Measurements from ENCODE around the gene SGF29.

DNA sequence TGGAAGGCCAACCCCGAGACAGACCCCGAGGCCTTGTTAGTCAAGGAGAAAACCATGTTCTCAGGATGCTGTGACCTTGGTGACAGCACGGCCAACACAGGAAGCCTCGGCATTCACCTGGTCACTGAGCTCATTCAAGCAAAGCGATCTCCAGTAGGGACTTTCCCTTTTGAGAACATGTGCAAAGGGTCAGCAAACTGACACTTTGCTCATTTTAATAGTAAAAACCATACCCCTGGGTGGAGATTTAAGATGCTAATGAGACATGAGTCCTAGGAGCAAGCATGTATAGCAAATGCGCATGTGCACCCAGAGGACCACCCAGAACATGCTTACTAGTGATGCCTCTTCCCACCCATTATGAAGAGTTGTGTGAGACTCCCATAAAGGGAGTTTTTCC lies 48.8 kb downstream of the SGF29 start:
- no peak for TF ChIP-seq POLR2A (IDR thresholded peaks at IDR 0.05)
- TF ChIP-seq, protein P1, sequence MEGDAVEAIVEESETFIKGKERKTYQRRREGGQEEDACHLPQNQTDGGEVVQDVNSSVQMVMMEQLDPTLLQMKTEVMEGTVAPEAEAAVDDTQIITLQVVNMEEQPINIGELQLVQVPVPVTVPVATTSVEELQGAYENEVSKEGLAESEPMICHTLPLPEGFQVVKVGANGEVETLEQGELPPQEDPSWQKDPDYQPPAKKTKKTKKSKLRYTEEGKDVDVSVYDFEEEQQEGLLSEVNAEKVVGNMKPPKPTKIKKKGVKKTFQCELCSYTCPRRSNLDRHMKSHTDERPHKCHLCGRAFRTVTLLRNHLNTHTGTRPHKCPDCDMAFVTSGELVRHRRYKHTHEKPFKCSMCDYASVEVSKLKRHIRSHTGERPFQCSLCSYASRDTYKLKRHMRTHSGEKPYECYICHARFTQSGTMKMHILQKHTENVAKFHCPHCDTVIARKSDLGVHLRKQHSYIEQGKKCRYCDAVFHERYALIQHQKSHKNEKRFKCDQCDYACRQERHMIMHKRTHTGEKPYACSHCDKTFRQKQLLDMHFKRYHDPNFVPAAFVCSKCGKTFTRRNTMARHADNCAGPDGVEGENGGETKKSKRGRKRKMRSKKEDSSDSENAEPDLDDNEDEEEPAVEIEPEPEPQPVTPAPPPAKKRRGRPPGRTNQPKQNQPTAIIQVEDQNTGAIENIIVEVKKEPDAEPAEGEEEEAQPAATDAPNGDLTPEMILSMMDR (IDR thresholded peaks at IDR 0.05 in 4 of 5, conservative IDR thresholded peaks at IDR 0.05 in 1 of 5), result no peak

Measured in gastrocnemius medialis (tissue), 4 donors.